SK-N-SH (cell line): ENCODE measurements around the gene CDC45. TPM values are rescaled to one million over a fixed set of nuclear protein-coding genes. Genes with fewer than 3 reads are reported as not detected.

ENCODE experiments used
- CTCF ChIA-PET: fragments of 300-600, 350-600 bp; formaldehyde crosslinking; extraction: SDS; loops from one replicate; lab custom pipeline; 2021; lab: Yijun Ruan, JAX
- POLR2A ChIA-PET: fragments of 350-600 bp; sonication (Branson Sonifier 250); formaldehyde crosslinking; extraction: SDS; loops from one replicate; lab custom pipeline; 2020; ENCODE audit warnings: antibody characterized with exemption, inconsistent platforms; lab: Yijun Ruan, JAX
- DNase-seq: peaks from one replicate; pipeline ENCODE4 v3.0.0; 2012
- H2AFZ ChIP-seq: fragments of 200-600 bp; sonication (generic); 2 replicates; pipeline ENCODE4 v1.8.1; 2016; ENCODE audit warnings: antibody characterized with exemption, mild to moderate bottlenecking, low read depth
- H3F3A ChIP-seq: fragments of 200-600 bp; sonication (generic); replicated peaks from 2 replicates; pipeline ENCODE3; 2016; ENCODE audit warnings: antibody characterized with exemption, mild to moderate bottlenecking; ENCODE audit not compliant: insufficient read depth
- H3K27ac ChIP-seq, 2 experiments: fragments of 200-500 bp in 1 of 2; fragments of 200-600 bp in 1 of 2; sonication (Bioruptor generic) in 1 of 2; sonication (generic), shearing (Covaris generic) in 1 of 2; 2 replicates each; pipeline versions ENCODE4 v1.5.1 to v1.6.1; 2014 to 2016; ENCODE audit warnings: low read depth in 2 of 2, inconsistent platforms in 1 of 2, low read length in 1 of 2, mild to moderate bottlenecking in 1 of 2, mixed read lengths in 1 of 2
- H3K27me3 ChIP-seq: fragments of 200-600 bp; sonication (generic), shearing (Covaris generic); 2 replicates; pipeline ENCODE4 v1.6.1; 2016; ENCODE audit warnings: mixed run types; ENCODE audit not compliant: insufficient read depth
- H3K36me3 ChIP-seq, 2 experiments: fragments of 200-500 bp in 1 of 2; fragments of 200-600 bp in 1 of 2; sonication (Bioruptor generic) in 1 of 2; sonication (generic) in 1 of 2; replicated peaks in 1 of 2; 2 replicates each; pipeline versions ENCODE3 to v1.5.1; 2014 to 2016; ENCODE audit warnings: low read length in 1 of 2, mild to moderate bottlenecking in 1 of 2; ENCODE audit not compliant: insufficient read depth in 2 of 2, control insufficient read depth in 1 of 2
- H3K4me1 ChIP-seq, 2 experiments: fragments of 200-500 bp in 1 of 2; fragments of 200-600 bp in 1 of 2; sonication (Bioruptor generic) in 1 of 2; sonication (generic), shearing (Covaris generic) in 1 of 2; 2 replicates each; pipeline versions ENCODE4 v1.5.1 to v1.6.1; 2014 to 2016; ENCODE audit warnings: low read depth in 1 of 2, low read length in 1 of 2, mixed run types in 1 of 2; ENCODE audit not compliant: insufficient read depth in 2 of 2, control insufficient read depth in 1 of 2
- H3K4me2 ChIP-seq: fragments of 200-600 bp; sonication (generic), shearing (Covaris generic); 2 replicates; pipeline ENCODE4 v1.6.1; 2017; ENCODE audit warnings: mixed run types
- H3K4me3 ChIP-seq, 2 experiments: fragments of 200-500 bp in 1 of 2; fragments of 200-600 bp in 1 of 2; sonication (Bioruptor generic) in 1 of 2; sonication (generic), shearing (Covaris generic) in 1 of 2; 2 replicates each; pipeline versions ENCODE4 v1.5.1 to v1.8.1; 2014 to 2016; ENCODE audit warnings: low read depth in 2 of 2, inconsistent platforms in 1 of 2, low read length in 1 of 2, mild to moderate bottlenecking in 1 of 2, mixed read lengths in 1 of 2, moderate library complexity in 1 of 2
- H3K79me2 ChIP-seq: fragments of 200-600 bp; sonication (generic); 2 replicates; pipeline ENCODE4 v1.8.1; 2017; ENCODE audit warnings: mild to moderate bottlenecking; ENCODE audit not compliant: insufficient read depth
- H3K9ac ChIP-seq: fragments of 200-600 bp; sonication (generic); 2 replicates; pipeline ENCODE4 v1.6.1; 2017; ENCODE audit warnings: mixed run types
- H3K9me2 ChIP-seq: fragments of 200-600 bp; sonication (generic); 2 replicates; pipeline ENCODE4 v1.6.1; 2017; ENCODE audit warnings: mixed run types
- H3K9me3 ChIP-seq: fragments of 200-600 bp; sonication (generic); 2 replicates; pipeline ENCODE4 v1.6.1; 2017; ENCODE audit warnings: mixed run types, mild to moderate bottlenecking, moderate library complexity
- H4K20me1 ChIP-seq: fragments of 200-600 bp; sonication (generic); 2 replicates; pipeline ENCODE4 v1.6.1; 2017; ENCODE audit warnings: mild to moderate bottlenecking, mixed run types; ENCODE audit not compliant: insufficient read depth
- CHD2 ChIP-seq: fragments of 150-350 bp; IDR thresholded peaks from 2 replicates; pipeline ENCODE4 v1.6.1; 2018; ENCODE audit warnings: low read length; ENCODE audit not compliant: partially characterized antibody
- ELF1 ChIP-seq: IDR thresholded peaks from 2 replicates; pipeline ENCODE4 v1.4.0; 2012
- EZH2phosphoT487 ChIP-seq: fragments of 200-600 bp; sonication (generic); IDR thresholded peaks from 2 replicates; pipeline ENCODE4 v1.6.1; 2017; ENCODE audit warnings: low read depth, mixed run types, mild to moderate bottlenecking, antibody characterized with exemption, moderate library complexity, borderline replicate concordance
- FOXM1 ChIP-seq: IDR thresholded peaks from 2 replicates; pipeline ENCODE4 v1.4.0; 2012; ENCODE audit warnings: low read depth, mild to moderate bottlenecking
- GABPA ChIP-seq: IDR thresholded peaks from 2 replicates; pipeline ENCODE4 v1.4.0; 2012; ENCODE audit warnings: low read depth, mild to moderate bottlenecking
- GATA2 ChIP-seq: sonication (generic); formaldehyde crosslinking; IDR thresholded peaks from 2 replicates; pipeline ENCODE4 v1.5.0; 2020; ENCODE audit warnings: mild to moderate bottlenecking, missing genetic modification reagents
- IRF3 ChIP-seq: fragments of 150-350 bp; IDR thresholded peaks from 2 replicates; pipeline ENCODE4 v1.6.1; 2016; ENCODE audit warnings: mild to moderate bottlenecking, low read depth, low read length
- MAX ChIP-seq: IDR thresholded peaks from 2 replicates; pipeline ENCODE4 v1.4.0; 2012; ENCODE audit warnings: low read depth
- NRF1 ChIP-seq: IDR thresholded peaks from 2 replicates; pipeline ENCODE4 v1.6.1; 2012; ENCODE audit warnings: low read depth, mild to moderate bottlenecking, low read length
- PBX3 ChIP-seq: IDR thresholded peaks from 2 replicates; pipeline ENCODE4; 2012
- POLR2AphosphoS5 ChIP-seq: IDR thresholded peaks from 2 replicates; pipeline ENCODE4 v1.6.1; 2012; ENCODE audit warnings: low read depth, low read length
- RAD21 ChIP-seq: IDR thresholded peaks from 2 replicates; pipeline ENCODE4 v1.6.1; 2012; ENCODE audit warnings: mild to moderate bottlenecking, low read length
- RXRA ChIP-seq: IDR thresholded peaks from 2 replicates; pipeline ENCODE4 v1.4.0; 2012; ENCODE audit warnings: low read depth, mild to moderate bottlenecking, borderline replicate concordance
- SIN3A ChIP-seq: IDR thresholded peaks from 2 replicates; pipeline ENCODE4 v1.6.1; 2012; ENCODE audit warnings: low read depth, mild to moderate bottlenecking, low read length, moderate library complexity, borderline replicate concordance
- TCF12 ChIP-seq: IDR thresholded peaks from 2 replicates; pipeline ENCODE4 v1.4.0; 2012
- YY1 ChIP-seq: IDR thresholded peaks from 2 replicates; pipeline ENCODE4 v1.4.0; 2012; ENCODE audit warnings: low read depth, mild to moderate bottlenecking
- ZBTB33 ChIP-seq: IDR thresholded peaks from 2 replicates; pipeline ENCODE4 v1.4.0; 2012; ENCODE audit warnings: low read depth, borderline replicate concordance
- WGBS: methylation state at CpG from one replicate; pipeline ENCODE4 v1.1.6; 2017; ENCODE audit warnings: low lambda C conversion rate; 5-methylcytosine and 5-hydroxymethylcytosine counted together
- polyA plus RNA-seq, 3 experiments: library from polyadenylated mRNA; depleted of rRNA; stranded (reverse); fragments of >200 nt; gene quantifications; 2 replicates each; pipeline ENCODE4 v1.2.3, GENCODE V29; 2012

The CDC45 gene
- polyA plus RNA-seq, 1 of the 3 experiments (the other 2 are of a cell fraction) = 23.6 TPM

GRCh38 chr22:19510919-19511341 lies 31.2 kb downstream of the CDC45 start:
- H4K20me1 ChIP-seq = no peaks in the 10 kb centered on the region
- no peak overlapping the region for H2AFZ ChIP-seq
- TF ChIP-seq MAX (no peak), ZBTB33 (no peak), GATA2 (no peak), IRF3 (no peak), FOXM1 (no peak), EZH2phosphoT487 (no peak), RXRA (no peak), PBX3 (no peak), ELF1 (no peak), NRF1 (no peak)
- peaks cover 7 to 10% of the 10 kb centered on the region in 2 experiments for H3K36me3 ChIP-seq
- no peak overlapping the region for H3K4me3 ChIP-seq
- H3K9me3 ChIP-seq = peaks cover 5% of the 10 kb centered on the region; the same call in 1 of the 2 replicates
- 97% methylated on average over 2 of the region's 2 CpGs for WGBS
- CTCF ChIA-PET = no interaction called here
- H3K79me2 ChIP-seq = no peaks in the 10 kb centered on the region
- H3K27ac ChIP-seq = no peak overlapping the region
- POLR2A ChIA-PET = no interaction called here
- H3K9ac ChIP-seq = no peak overlapping the region
- no peaks in the 10 kb centered on the region for H3K27me3 ChIP-seq
- DNase-seq = no peak
- no peak overlapping the region for H3K4me2 ChIP-seq
- no peaks in the 10 kb centered on the region for H3K4me1 ChIP-seq
- H3K9me2 ChIP-seq = no peaks in the 10 kb centered on the region
- no peaks in the 10 kb centered on the region for H3F3A ChIP-seq

GRCh38 chr22:19513823-19514222 lies 34.1 kb downstream of the CDC45 start:
- H3K9me3 ChIP-seq = peaks cover 5% of the 10 kb centered on the region; the same call in 1 of the 2 replicates
- CTCF ChIA-PET = no interaction called here
- H2AFZ ChIP-seq = no peak overlapping the region
- POLR2A ChIA-PET = no interaction called here
- H3K9ac ChIP-seq = no peak overlapping the region
- 50% methylated on average over 2 of the region's 2 CpGs for WGBS
- no peaks in the 10 kb centered on the region for H3K4me1 ChIP-seq
- no peak overlapping the region for H3K4me3 ChIP-seq
- no peaks in the 10 kb centered on the region for H3K9me2 ChIP-seq
- H3K27me3 ChIP-seq = no peaks in the 10 kb centered on the region
- H3K27ac ChIP-seq = no peak overlapping the region
- H3K4me2 ChIP-seq = no peak overlapping the region
- H3F3A ChIP-seq = no peaks in the 10 kb centered on the region
- DNase-seq = no peak
- no peak for TF ChIP-seq RXRA
- TF ChIP-seq FOXM1 = no peak
- no peak for TF ChIP-seq GATA2
- no peak for TF ChIP-seq YY1
- no peak for TF ChIP-seq TCF12
- TF ChIP-seq PBX3 = no peak
- TF ChIP-seq POLR2AphosphoS5 = no peak
- TF ChIP-seq CHD2 = no peak
- TF ChIP-seq ELF1 = no peak
- no peak for TF ChIP-seq RAD21
- no peak for TF ChIP-seq SIN3A
- TF ChIP-seq GABPA = no peak
- no peaks in the 10 kb centered on the region for H4K20me1 ChIP-seq
- no peaks in the 10 kb centered on the region for H3K79me2 ChIP-seq
- H3K36me3 ChIP-seq = peaks cover 7 to 10% of the 10 kb centered on the region in 2 experiments
